Transverse colon (tissue), 4 donors: ENCODE measurements around the gene NR2C1. TPM values are rescaled to one million over a fixed set of nuclear protein-coding genes. Genes with fewer than 3 reads are reported as not detected.

Experiments used
- DNase-seq: peaks from one replicate; pipeline ENCODE4 v3.0.0-alpha.2; 2019
- H3K27ac ChIP-seq, 4 donors: fragments of 200-600 bp; sonication (generic); 2 replicates each; pipeline ENCODE4 v1.5.1; 2016 to 2018; ENCODE audit warnings: inconsistent platforms in 4 of 4
- H3K27me3 ChIP-seq: fragments of 200-600 bp; sonication (generic); 2 replicates; pipeline ENCODE4 v1.5.1; 2017; ENCODE audit warnings: inconsistent platforms
- H3K36me3 ChIP-seq, 4 donors: fragments of 200-600 bp; sonication (generic); 2 replicates each; pipeline ENCODE4 v1.5.1; 2017 to 2019; ENCODE audit warnings: inconsistent platforms in 4 of 4
- H3K4me1 ChIP-seq, 4 donors: fragments of 200-600 bp; sonication (generic); 2 replicates each; pipeline ENCODE4 v1.5.1; 2017 to 2020; ENCODE audit warnings: inconsistent platforms in 4 of 4
- H3K4me3 ChIP-seq, 4 donors: fragments of 200-600 bp; sonication (generic); 1 replicate in 1 of 4; 2 replicates in 3 of 4; pipeline versions ENCODE4 v1.5.1 to v1.6.1; 2017 to 2019; ENCODE audit warnings: inconsistent platforms in 4 of 4
- H3K9me3 ChIP-seq, 2 donors: fragments of 200-600 bp; sonication (generic); 2 replicates each; pipeline ENCODE4 v1.5.1; 2017 to 2019; ENCODE audit warnings: inconsistent platforms in 2 of 2
- EP300 ChIP-seq: sonication (generic); formaldehyde crosslinking; IDR thresholded peaks from one replicate; pipeline ENCODE4 v1.6.1; 2017; ENCODE audit warnings: antibody characterized with exemption, low read depth
- POLR2A ChIP-seq: fragments of 450-650 bp; IDR thresholded peaks from one replicate; pipeline ENCODE4 v1.6.1; 2016; ENCODE audit warnings: antibody characterized with exemption, mild to moderate bottlenecking, moderate library complexity
- POLR2AphosphoS5 ChIP-seq, 3 donors: sonication (generic); formaldehyde crosslinking; IDR thresholded peaks; one replicate each; pipeline ENCODE4 v1.6.1; 2016; ENCODE audit warnings: antibody characterized with exemption in 3 of 3
- WGBS, 2 donors: methylation state at CpG; one replicate each; pipeline ENCODE4 v1.1.5; 2018; ENCODE audit warnings: low coverage in 1 of 2; 5-methylcytosine and 5-hydroxymethylcytosine counted together
- in situ Hi-C, 4 donors: fragments of 200-750 bp; cut with MboI; loops; one replicate each; pipeline versions ENCODE4 v1.15.0 to v1.15.1; 2017; ENCODE audit warnings: low sequenced_read_pairs in 3 of 4, low pct_ligation_motif_present in 1 of 4, low pct_unique_long_range_greater_than_20kb in 1 of 4
- intact Hi-C: fragments of 100-400 bp; cut with DNase I; formaldehyde crosslinking; loops from one replicate; pipeline ENCODE4 v1.15.1; 2023; ENCODE audit warnings: low total_unique reads
- total RNA-seq, 4 donors: library from RNA; depleted of rRNA; stranded (reverse); fragments of >200 nt; gene quantifications; one replicate each; pipeline ENCODE4 v1.1.0, GENCODE V29; 2016
- TF ChIP-seq, protein P1 (sequence below), 5 experiments: fragments of 200-600 bp in 3 of 5; fragments of 450-650 bp in 2 of 5; sonication (generic) in 3 of 5; IDR thresholded peaks; 1 replicate in 2 of 5; 2 replicates in 3 of 5; pipeline ENCODE4 v1.5.1; 2016 to 2017; ENCODE audit warnings: antibody characterized with exemption in 5 of 5, inconsistent platforms in 3 of 5, mild to moderate bottlenecking in 2 of 5, moderate library complexity in 1 of 5

NR2C1 gene
- total RNA-seq, 4 donors from 2014 or later, result 25.1 to 157 (median 46.0) TPM

- Histone ChIP-seq H3K4me3 (no peak overlapping the region), H3K9me3 (no peaks in the 10 kb centered on the region)
- WGBS, 2 donors, result 71 to 100% methylated on average over 1 of the region's 1 CpG
Measured at GRCh38 chr12:95070378-95070777, 3.0 kb downstream of the NR2C1 start.

GRCh38 chr12:95066091-95066855 is 7.1 kb downstream of the NR2C1 start:
- H3K27ac ChIP-seq, result no peak overlapping the region
- in situ Hi-C loops, result no loop called here
- 75 to 90% methylated on average over 7 of the region's 7 CpGs for WGBS, 2 donors
- no peaks in the 10 kb centered on the region for H3K27me3 ChIP-seq
- peaks cover 0 to 33% (median 11%) of the 10 kb centered on the region in 4 donors for H3K36me3 ChIP-seq
- H3K4me1 ChIP-seq, result peaks cover 0 to 2% (median 0%) of the 10 kb centered on the region in 4 donors
- no peak for TF ChIP-seq POLR2AphosphoS5 (IDR thresholded peaks at IDR 0.05)
- TF ChIP-seq EP300, result no peak
- TF ChIP-seq, protein P1, sequence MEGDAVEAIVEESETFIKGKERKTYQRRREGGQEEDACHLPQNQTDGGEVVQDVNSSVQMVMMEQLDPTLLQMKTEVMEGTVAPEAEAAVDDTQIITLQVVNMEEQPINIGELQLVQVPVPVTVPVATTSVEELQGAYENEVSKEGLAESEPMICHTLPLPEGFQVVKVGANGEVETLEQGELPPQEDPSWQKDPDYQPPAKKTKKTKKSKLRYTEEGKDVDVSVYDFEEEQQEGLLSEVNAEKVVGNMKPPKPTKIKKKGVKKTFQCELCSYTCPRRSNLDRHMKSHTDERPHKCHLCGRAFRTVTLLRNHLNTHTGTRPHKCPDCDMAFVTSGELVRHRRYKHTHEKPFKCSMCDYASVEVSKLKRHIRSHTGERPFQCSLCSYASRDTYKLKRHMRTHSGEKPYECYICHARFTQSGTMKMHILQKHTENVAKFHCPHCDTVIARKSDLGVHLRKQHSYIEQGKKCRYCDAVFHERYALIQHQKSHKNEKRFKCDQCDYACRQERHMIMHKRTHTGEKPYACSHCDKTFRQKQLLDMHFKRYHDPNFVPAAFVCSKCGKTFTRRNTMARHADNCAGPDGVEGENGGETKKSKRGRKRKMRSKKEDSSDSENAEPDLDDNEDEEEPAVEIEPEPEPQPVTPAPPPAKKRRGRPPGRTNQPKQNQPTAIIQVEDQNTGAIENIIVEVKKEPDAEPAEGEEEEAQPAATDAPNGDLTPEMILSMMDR (IDR thresholded peaks at IDR 0.05), result no peak
- TF ChIP-seq POLR2A, result no peak
- no peaks in the 10 kb centered on the region for H3K9me3 ChIP-seq
- H3K4me3 ChIP-seq, result no peak overlapping the region
- no peak for DNase-seq
- intact Hi-C loops, result no loop called here

More at GRCh38 chr12:95070378-95070777, 3.0 kb downstream of the NR2C1 start:
- no peaks in the 10 kb centered on the region for H3K36me3 ChIP-seq
- in situ Hi-C loops, result no loop called here
- no peak overlapping the region for H3K27ac ChIP-seq
- H3K4me1 ChIP-seq, result peaks cover 6 to 13% (median 9%) of the 10 kb centered on the region in 4 donors
- intact Hi-C loops, result no loop called here
- no peaks in the 10 kb centered on the region for H3K27me3 ChIP-seq
- no peak for DNase-seq
- TF ChIP-seq EP300 (no peak), POLR2A (no peak), POLR2AphosphoS5 (IDR thresholded peaks at IDR 0.05) (no peak)
- TF ChIP-seq, protein P1 (IDR thresholded peaks at IDR 0.05), result no peak

DNA sequence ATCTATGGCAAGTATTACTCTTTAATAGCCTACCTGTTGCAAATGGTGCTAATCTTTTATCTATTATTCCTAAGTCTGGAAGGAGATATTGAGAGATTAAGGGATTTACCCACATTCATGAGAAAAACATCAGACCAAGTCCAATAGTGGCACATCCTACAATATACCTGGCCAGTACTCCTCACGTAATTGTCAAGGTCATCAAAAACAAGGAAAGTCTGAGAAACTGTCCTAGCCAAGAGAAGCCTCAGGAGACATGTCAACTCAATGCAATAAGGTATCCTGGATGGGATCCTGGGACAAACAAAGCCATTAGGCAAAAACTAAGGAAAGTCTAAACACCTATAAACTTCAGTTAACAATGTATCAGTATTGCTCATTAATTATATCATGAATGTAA is 12.5 kb downstream of the NR2C1 start:
- intact Hi-C loops (no loop called here), in situ Hi-C loops (no loop called here)
- Histone ChIP-seq H3K27me3 (no peaks in the 10 kb centered on the region), H3K27ac (no peak overlapping the region), H3K9me3 (no peaks in the 10 kb centered on the region), H3K4me3 (no peak overlapping the region), H3K36me3 (peaks cover 0 to 77% (median 36%) of the 10 kb centered on the region in 4 donors), H3K4me1 (no peaks in the 10 kb centered on the region)
- no peak for DNase-seq
- no peak for TF ChIP-seq POLR2AphosphoS5 (IDR thresholded peaks at IDR 0.05)
- no peak for TF ChIP-seq POLR2A
- TF ChIP-seq, protein P1 (IDR thresholded peaks at IDR 0.05), result no peak
- 97 to 100% methylated on average over 1 of the region's 1 CpG for WGBS, 2 donors

- TF ChIP-seq EP300 (no peak), POLR2A (no peak), POLR2AphosphoS5 (IDR thresholded peaks at IDR 0.05) (no peak)
- TF ChIP-seq, protein P1 (IDR thresholded peaks at IDR 0.05), result no peak
- no peak for DNase-seq
- Histone ChIP-seq H3K36me3 (peaks cover 0 to 77% (median 37%) of the 10 kb centered on the region in 4 donors), H3K27ac (no peak overlapping the region), H3K9me3 (no peaks in the 10 kb centered on the region), H3K27me3 (no peaks in the 10 kb centered on the region), H3K4me3 (no peak overlapping the region), H3K4me1 (no peaks in the 10 kb centered on the region)
- intact Hi-C loops (no loop called here), in situ Hi-C loops (no loop called here)
- 93 to 94% methylated on average over 4 of the region's 4 CpGs for WGBS, 2 donors
Measured at GRCh38 chr12:95059984-95060383, 13.4 kb downstream of the NR2C1 start.
